Measurements from ENCODE around the gene KCNJ4.
"Not testable (repeated sequence)": the region's sequence is repeated elsewhere in the genome, so short reads cannot be mapped to it uniquely, and the experiment has no call there.

The KCNJ4 gene

DNA sequence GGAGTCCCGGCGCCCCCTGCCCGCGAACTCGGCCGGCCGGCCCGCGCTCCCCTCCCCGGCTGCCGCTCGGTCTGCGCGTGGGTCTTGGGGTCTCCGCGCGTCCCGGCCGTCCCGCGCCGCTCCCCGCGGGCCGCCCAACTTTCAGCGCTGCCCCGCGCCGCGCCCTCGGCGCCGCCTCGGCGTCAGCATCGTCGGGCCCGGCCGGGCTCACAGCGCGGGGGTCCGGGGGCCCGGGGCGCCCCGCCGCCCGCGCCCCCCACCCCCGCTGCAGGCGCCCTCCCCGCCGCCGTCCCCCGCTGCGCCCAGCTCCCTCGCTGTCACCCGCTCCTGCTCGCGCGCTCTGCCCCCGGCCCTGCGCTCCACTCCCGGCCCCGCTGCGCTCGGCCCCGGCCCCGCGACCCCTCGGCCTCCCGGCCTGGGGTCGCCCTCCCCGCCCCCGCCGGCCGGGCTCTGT, at the start of gene KCNJ4:
Gene KCNJ4 (minus strand): TSS at position 124 of the 454 bp plus-strand sequence. CDS start 27,067 bp downstream, outside the sequence.
- no peak for DNase-seq

DNA sequence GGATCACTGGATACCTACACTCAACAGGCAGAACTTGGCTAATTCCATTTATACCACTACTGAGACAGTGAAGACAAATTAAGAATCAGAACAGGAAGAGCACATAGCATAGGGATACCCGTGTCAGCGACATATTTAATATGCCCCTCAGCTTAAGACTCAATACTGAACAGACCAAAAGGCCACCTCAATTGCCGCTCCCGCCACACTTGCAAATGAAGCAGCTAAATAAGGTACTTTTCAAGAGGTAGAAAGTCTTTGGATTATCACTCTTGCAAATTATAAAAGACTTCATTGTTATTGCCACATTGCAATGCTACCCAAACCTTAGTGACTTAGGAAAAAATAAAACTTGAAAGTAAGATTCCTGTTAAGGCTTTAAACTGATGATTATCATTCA, 48.0 kb upstream of the KCNJ4 start:
- DNase-seq = no peak

DNA sequence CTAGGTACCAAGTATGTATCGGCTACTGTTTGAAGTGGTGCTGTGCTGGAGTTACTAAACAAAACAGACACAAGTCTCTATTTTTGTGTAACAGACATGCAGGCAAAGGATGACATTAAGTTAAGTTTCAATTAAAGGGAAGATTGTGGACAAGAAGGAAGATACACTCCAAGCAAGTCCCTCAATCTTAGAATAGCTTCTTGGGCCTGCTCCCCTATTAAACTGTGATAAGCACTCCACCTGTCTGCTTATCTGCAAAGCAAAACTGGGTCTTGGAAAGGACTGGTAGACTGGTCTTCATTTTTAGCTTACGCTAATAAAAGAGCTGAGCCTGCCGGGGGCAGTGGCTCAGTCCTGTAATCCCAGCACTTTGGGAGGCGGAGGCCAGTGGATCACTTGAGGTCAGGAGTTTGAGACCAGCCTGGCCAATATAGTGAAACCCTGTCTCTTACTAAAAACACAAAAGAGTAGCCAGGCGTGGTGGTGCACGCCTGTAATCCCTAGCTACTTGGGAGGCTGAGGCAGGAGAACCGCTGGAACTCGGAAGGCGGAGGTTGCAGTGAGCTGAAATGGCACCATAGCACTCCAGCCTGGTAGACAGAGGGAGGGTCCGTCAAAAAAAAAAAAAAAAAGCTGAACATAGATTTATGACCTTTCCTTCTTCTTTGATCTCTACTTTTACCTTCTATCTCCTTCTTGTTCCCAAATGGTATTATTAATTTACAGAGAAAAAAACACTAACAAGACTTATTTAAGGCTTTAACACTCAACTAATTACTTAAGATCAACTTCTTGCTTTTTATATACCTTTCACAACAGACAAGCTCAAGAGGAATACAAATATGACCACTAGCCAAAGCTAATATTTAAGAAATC, 47.0 kb upstream of the KCNJ4 start:
- no peak for DNase-seq

DNA sequence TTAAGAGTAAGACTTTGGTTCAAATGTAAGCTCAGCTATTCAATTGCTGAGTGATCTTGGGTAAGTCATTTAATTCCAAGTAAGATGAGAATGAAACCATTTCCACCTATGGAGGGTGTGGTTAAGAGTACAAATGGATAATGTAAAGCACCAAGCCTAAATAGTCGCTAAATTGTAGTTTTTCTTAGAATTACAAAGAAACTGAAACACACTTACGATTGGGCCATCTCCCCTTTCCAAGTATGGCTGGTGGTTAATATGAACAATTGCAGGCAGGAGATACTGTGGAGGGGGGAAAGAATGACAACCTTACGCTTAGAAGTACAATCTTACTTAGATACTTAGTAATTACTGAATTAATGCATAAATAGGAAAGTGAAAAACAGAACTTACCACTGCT, 42.9 kb upstream of the KCNJ4 start:
- no peak for DNase-seq

DNA sequence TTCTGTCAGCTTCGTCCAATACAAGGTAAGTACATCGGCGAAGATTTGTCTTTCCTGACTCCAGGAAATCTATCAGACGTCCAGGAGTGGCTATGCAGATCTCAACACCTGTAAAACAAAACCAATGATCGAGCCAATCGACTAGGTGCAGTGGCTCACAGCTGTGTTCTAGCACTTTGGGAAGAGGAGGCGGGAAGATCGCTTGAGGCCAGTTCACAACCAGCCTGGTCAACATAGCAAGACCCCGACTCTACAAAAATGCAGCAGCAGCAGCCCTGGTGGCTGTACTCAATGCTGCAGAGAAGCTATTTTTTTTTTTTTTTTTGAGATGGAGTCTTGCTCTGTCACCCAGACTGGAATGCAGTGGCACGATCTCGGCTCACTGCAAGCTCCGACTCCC, 39.9 kb upstream of the KCNJ4 start:
- DNase-seq = no peak

DNA sequence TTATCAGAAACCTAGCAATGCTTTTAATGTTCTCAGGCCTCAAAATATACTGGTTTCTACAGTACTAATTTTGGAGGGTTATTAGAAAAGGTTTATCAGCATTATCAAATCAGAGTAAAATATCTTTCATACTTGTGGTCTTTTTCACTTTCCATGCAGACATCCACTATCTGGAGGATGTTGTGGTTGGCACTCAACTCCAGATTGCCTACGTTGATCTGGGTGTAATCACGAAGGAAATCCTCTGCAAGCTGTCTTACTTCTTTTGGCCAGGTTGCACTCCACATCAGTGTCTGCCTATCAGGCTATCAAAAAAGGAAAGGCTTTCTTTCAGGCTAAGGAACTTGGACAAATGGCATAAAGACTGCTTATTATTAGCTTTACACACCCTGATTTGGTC, 39.5 kb upstream of the KCNJ4 start:
- DNase-seq = no peak

DNA sequence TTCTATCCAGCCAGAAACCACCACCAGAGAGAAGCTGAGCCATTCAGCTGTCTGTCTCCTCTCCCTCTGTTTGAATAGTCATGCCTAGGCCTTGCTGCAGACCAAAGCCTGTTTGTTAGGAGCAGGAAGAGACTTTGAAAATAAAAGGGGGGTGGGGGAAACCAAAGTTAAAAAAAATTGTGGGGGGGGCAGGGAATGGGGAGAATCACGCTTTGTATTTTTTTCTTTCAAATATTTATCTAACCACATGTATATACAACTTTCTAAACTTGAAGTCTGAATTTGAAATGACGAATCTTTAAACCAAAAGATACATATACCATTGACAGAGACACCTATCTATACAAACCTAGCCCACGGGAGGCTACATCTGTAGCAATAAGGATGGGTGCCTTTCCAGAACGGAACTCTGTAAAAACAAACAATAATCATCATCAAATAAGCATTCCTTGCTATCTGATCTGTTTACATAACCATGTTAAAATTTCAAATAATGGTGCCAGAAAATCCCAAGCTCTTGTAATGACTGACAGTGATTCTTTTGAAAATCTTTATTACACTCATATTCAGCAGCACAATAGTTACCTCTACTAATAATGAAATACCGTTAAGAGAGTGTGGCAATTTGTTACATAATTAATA, 36.8 kb upstream of the KCNJ4 start:
- DNase-seq = no peak

DNA sequence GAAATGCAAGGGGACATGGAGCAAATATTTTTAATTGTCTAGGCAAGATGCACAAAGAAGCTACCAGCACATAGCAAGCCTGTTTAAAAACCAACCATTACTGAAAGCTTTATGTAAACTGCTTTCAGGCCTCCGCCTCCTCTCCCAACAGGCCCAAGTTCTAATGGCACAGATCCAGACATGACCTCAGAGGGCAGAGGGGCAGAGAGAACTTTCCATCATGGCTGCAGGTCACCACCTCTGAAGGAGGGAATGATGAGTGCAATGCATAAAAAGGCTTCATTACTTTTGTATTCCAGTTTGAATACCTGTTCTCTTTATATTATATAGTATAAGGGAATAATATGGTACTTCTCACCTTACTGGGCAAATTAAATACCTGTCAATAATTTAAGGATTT, 35.9 kb upstream of the KCNJ4 start:
- DNase-seq = no peak

DNA sequence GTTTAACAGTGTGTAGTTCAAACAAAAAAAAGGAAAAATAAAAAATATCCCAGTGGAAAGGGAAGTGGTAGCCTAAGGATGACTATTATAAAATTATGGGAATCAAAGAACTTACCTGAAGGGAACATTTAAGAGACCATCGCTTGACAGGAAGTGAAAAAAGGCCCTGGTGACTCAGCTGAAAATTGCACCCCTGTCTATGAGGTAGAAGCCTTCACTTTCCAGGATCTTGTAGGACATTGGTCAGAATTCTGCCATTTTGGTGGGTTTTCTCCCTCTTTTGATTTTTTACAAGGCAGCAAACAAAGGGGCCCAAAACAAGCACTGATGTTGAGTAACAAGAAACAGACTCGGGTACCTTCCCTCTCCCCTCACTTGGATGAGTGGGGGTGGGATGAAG, 35.5 kb upstream of the KCNJ4 start:
- DNase-seq = no peak

DNA sequence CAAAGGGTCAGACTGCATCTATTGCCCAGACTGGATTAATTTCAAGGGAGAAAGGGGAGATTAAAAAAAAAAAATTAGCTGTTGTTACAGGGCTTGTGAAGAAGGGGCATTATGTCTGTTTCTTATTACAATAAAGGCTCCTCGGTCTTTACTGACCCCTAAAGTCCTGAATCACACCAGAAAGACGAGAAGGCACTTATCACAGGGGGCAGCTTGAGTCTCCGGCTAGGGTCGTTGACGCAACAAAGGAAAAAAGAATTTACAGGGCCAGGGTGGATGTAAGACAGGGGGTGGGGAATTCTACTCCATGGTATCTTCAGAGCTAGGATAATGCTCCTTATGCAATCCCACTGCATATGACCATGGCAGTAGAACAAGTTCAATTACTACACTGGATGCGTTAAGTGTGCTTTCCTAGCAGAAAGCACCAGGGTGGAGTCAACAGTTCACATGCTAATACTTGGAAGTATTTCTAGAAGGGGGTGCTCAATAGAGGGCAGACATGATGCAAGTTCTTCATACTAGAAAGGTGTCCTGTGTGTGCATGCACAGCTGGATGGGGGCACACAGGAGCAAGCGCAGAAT, 34.7 kb upstream of the KCNJ4 start:
- no peak for DNase-seq

DNA sequence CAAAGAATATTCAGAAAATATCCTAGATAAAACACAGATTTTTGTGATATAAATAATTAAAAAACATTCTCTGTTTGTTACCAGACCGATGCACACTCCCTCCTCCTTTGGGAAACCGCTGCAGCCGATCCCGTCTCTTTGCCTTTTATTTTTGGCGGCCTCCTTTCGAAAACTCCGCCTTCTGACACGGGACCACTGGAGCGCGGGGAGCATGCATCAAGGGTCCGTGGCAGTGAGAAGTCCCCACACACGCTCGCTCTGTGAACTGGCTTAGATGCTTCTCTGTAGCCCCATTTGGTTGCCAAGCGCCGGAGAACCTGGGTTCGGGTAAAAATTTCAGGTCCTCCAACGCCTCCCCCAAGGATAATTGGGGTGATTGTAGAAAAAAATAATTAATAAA, 34.1 kb upstream of the KCNJ4 start:
- DNase-seq = no peak

DNA sequence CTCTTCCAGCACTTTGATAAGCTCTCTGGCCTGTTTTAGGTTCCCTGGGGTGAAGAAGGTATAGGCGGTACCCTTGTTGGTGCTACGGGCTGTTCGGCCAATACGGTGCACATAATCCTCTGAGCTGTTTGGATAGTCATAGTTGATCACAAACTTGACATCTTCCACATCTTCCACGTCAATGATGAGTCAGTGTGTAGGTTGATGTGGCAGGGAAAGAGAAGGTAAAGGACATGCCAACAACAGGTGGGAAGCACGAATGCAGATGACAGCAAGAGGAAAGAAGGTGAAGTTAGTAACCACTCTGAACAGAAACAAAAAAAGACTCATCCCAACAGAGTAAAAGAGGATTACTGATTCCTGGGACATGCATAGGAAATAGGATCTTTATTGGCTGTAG, 32.9 kb upstream of the KCNJ4 start:
- no peak for DNase-seq

DNA sequence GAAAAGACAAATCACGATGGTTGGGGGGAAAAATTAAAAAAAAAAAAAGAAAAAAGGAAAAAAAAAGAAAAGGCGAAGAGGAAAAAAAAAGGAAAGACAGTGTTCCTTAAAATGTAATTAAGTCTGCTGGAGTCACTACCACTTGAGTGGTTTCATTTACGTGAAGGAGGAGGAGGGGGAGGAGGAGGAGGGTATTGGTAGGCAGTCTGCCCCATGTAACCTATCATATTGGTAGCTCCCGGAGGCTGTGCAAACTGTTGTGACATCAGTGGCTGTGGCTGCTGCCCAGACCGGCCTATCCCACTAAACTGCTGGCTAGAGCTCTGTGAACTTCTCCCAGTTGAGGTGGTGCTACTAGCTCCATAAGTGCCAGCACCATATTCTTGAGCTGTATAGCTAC, 30.8 kb upstream of the KCNJ4 start:
- no peak for DNase-seq

DNA sequence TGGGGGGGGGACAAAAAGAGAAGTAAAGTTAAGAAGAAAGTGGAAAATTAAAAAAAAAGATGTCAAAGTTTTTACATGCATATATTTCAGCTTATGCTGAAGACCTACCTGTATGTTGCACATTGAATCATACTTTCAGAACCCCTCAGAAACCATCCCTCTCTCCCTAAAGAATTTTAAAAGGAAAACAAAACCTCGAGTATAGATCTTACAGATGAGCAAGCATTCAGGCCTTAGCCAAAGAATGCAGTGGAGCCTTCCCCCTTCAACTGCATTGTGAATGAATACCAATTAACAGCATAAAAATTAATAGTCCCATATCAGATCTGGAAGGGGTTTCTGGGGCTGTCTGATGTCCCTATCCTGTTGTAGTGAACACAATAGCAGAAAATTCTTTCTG, 29.2 kb upstream of the KCNJ4 start:
- no peak for DNase-seq

DNA sequence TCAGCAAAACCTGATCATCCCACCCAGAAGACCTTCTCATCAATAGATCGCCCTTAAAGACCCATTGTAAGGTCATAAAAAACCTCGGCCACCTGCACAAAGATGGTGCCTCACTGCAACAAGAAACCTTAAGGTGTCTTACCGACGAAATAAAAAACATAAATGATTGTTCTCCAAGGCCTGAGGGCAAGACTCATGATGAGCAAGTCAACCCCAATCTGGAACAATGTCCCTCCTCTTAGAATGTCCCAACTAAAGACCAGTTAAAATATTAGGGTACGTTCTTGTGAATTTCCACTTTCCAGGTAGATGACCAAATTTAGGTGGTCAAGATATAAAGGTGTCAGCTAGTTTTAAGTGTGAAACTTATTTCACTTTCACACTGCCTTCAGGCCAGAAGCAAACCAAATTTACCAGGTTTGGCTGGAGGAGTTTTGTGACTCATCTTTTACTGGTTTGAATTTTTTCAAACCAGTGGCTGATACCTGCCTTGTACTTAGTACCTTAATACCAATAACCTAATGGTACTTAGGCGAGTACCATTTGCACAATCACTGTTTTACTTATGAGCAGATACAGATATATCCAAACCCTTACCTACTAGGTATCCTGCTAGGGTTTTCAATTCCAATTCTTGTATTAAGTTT, 27.8 kb upstream of the KCNJ4 start:
- no peak for DNase-seq

DNA sequence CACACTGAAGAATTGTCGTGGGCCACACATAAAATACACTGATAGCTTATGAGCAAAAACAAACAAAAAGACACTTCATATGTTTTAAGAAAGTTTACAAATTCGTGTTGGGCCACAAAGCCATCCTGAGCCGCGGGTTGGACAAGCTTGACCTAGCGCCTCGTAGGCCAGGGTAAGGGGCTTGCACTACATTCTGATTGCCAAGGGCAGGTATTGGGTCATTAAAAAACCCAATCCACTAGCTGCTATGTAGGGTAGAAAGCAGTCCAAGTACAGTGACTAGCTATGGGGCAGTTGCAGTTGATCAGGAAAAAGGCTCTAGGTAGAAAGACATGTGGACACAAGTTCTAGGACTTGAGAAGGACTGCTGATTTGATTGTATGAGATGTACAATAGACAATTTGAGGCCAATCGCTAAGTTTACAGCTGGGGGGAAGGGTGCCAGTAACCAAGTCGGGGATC, 26.9 kb upstream of the KCNJ4 start:
- no peak for DNase-seq

DNA sequence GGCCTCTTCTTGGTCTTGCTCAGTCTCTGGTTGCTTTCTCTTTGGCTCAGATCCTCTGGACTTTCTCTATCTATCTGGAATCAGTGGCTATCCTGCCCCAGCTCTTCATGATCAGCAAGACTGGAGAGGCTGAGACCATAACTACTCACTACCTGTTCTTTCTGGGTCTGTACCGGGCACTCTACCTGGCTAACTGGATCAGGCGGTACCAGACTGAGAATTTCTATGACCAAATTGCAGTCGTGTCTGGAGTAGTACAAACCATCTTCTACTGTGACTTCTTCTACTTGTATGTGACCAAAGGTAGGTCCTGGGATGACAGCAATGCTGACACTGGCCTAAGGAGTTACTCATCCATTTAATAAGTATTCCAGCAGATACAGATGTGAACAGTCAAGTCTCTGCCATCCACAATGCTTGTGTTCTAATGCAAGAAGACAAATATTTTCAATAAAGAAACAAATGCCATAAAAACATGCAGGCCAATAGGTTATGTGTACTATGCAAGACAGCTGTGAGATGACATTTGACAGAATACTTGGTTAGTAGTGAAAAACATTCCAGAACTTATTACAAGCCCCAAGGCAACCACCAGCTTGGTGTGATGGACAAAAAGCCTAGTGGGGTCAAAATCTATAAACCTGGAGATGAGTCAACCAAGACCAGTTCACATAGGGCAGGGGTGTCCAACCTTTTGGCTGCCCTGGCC, 26.3 kb upstream of the KCNJ4 start:
- no peak for DNase-seq

DNA sequence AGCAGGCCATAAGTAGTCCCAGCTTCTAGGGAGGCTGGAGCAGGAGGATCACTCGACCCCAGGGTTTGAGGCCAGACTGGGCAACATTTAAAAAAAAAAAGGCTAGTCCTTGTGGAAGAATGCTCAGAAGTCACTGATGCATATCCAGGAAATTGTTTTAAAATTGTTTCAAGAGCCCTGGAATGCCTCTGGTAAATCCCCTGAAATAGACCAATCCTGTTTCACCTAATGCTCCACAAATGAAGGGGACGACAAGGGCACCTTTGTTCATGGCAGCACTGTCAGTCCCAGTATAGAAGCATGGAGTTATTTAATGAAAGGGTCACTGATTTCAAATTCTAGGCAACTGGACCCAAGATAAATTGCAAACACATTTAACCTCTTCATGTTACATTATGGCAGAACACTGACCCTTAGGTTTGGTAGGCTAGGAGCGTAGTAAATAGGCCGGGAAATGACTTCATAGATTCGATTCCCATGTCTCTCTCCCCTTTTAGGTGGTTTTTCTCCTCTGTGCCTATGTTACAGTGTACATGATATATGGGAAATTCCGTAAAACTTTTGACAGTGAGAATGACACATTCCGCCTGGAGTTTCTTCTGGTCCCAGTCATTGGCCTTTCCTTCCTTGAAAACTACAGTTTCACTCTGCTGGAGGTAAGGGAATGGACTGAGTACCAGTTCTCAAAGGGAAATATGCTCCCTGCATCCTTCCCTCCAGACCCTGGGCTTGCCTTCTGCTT, 24.3 kb upstream of the KCNJ4 start:
- DNase-seq = no peak

DNA sequence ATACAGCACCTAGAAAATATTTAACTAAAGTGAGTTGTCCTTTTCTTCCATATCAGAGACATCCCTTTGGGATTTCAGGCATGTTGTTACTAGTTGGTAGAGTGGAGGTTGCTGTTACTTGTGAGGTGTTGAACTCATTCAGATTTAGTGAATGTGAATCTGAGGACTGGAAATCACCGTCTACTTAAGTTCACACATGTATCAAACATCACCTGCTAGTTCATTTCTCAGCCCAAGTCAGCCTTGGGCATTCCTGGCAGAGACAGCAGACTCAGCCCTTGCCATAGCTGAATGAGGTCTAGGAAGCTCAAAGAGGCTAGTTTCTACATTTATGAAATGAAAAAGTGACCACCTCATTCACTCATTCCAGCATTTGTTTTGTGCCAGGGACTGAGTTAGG, 22.6 kb upstream of the KCNJ4 start:
- no peak for DNase-seq

DNA sequence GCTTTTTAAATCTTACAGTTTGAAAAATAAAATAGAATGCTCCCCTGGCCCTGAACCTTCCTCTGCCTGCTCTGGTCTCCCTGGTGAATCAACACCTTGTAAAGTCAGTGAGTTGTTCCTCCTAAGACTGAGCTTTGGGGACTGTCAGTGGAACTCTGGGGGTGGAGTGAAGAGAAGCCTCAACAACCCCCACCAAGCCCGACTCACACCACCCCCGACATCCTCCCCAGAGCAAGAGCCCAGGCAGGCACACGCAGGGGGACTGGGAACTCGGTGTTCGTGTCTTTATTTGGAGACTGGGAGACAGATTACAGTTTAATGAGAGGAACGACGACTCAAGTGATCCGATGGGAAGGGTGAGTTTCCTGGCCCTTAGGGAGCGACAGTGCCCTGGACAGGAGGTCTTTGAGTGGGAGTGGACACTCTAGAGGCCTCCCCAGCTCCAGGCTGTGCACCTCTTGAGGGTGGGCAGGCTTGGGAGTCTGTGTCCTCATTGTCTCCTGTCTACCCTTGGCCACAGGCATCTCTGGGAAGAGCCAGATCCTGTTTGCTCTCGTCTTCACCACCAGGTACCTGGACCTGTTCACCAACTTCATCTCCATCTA, 19.1 kb upstream of the KCNJ4 start:
- DNase-seq = no peak

DNA sequence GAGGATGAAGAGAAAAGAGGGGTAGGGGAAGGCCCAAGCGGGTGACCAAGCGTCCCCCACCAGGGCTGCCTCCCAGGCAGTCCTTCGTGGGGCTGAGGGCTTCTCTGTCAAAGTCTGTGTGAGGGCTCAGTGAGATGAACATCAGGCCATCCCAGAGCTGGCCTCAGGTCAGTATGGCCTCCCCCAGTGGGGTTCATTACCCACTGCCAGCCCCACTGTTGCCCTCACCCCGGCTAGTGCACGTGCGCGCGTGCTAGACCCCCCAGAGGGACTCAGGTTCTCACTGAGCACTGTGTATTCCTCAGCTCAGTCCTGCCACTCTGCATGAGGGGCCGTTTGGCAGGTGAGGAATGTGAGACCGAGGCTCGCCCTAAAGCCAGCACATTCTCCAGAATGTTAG, 16.2 kb upstream of the KCNJ4 start:
- DNase-seq = no peak

DNA sequence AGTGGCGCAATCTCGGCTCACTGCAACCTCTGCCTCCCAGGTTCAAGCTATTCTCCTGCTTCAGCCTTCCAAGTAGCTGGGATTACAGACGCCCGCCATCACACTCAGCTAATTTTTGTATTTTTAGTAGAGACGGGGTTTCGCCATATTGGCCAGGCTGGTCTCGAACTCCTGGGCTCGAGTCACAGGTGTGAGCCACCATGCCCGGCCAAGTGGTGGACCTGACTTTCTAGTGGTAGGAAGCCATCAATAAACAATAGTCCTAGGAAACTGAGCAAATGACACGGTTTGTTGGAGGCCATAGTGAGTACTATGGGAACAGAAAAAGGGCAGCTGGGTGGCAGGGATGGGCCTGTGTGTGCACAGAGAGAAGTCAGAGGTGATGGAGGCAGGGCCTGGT, 15.2 kb upstream of the KCNJ4 start:
- DNase-seq = not testable (repeated sequence)
